Keratinocyte (primary cell): Measurements from ENCODE around the gene KLHL28. TPM values are rescaled to one million over a fixed set of nuclear protein-coding genes. Genes with fewer than 3 reads are reported as not detected.

Experiments
- DNase-seq: peaks from one replicate; pipeline ENCODE4 v3.0.0-alpha.2; 2011; ENCODE audit warnings: low read depth, missing footprints, low spot score
- FAIRE-seq: peaks from 2 replicates; lab custom pipeline; 2011; peaks lifted over from hg19 to GRCh38; lab: Jason Lieb, UNC
- H2AFZ ChIP-seq: 2 replicates; pipeline ENCODE4 v1.6.0; 2012; ENCODE audit warnings: low read length, control low read depth, inconsistent platforms; ENCODE audit not compliant: control insufficient read depth
- H3K27ac ChIP-seq: 2 replicates; pipeline ENCODE4 v1.5.1; 2011; ENCODE audit warnings: low read length; ENCODE audit not compliant: control insufficient read depth, insufficient read depth
- H3K27me3 ChIP-seq: 3 replicates; pipeline ENCODE4 v1.6.0; 2011; ENCODE audit warnings: low read length; ENCODE audit not compliant: control insufficient read depth, insufficient read depth; ENCODE audit errors: extremely low read depth
- H3K36me3 ChIP-seq, 2 experiments: 2 replicates in 1 of 2; 3 replicates in 1 of 2; pipeline ENCODE4 v1.5.1; 2011; ENCODE audit warnings: low read length in 2 of 2, mild to moderate bottlenecking in 1 of 2; ENCODE audit not compliant: control insufficient read depth in 2 of 2, insufficient read depth in 2 of 2; ENCODE audit errors: extremely low read depth in 1 of 2
- H3K4me1 ChIP-seq: 3 replicates; pipeline ENCODE4 v1.5.1; 2011; ENCODE audit warnings: low read length; ENCODE audit not compliant: control insufficient read depth, insufficient read depth; ENCODE audit errors: extremely low read depth
- H3K4me2 ChIP-seq: 3 replicates; pipeline ENCODE4 v1.6.0; 2011; ENCODE audit warnings: low read depth, low read length; ENCODE audit not compliant: control insufficient read depth, insufficient read depth; ENCODE audit errors: extremely low read depth
- H3K4me3 ChIP-seq, 3 experiments: fragments of 200-600 bp in 1 of 3; sonication (generic) in 1 of 3; 2 replicates in 2 of 3; 3 replicates in 1 of 3; pipeline ENCODE4 v1.5.1; 2011 to 2016; ENCODE audit warnings: low read length in 3 of 3, mild to moderate bottlenecking in 3 of 3, control low read depth in 2 of 3, inconsistent platforms in 1 of 3, low read depth in 1 of 3, mixed read lengths in 1 of 3, mixed run types in 1 of 3, moderate library complexity in 1 of 3; ENCODE audit not compliant: control insufficient read depth in 2 of 3, insufficient read depth in 2 of 3; ENCODE audit errors: extremely low read depth in 1 of 3
- H3K79me2 ChIP-seq: 2 replicates; pipeline ENCODE4 v1.6.0; 2012; ENCODE audit warnings: low read length; ENCODE audit not compliant: control insufficient read depth, insufficient read depth
- H3K9ac ChIP-seq: 3 replicates; pipeline ENCODE4 v1.6.0; 2011; ENCODE audit warnings: low read length; ENCODE audit not compliant: control insufficient read depth, insufficient read depth; ENCODE audit errors: extremely low read depth
- H3K9me1 ChIP-seq: 3 replicates; pipeline ENCODE4 v1.6.0; 2011; ENCODE audit warnings: low read length; ENCODE audit not compliant: control insufficient read depth, insufficient read depth; ENCODE audit errors: extremely low read depth
- H3K9me3 ChIP-seq: 2 replicates; pipeline ENCODE4 v1.5.1; 2012; ENCODE audit warnings: low read depth, low read length; ENCODE audit not compliant: control insufficient read depth
- H4K20me1 ChIP-seq: 3 replicates; pipeline ENCODE4 v1.6.0; 2011; ENCODE audit warnings: low read length; ENCODE audit not compliant: control insufficient read depth, insufficient read depth; ENCODE audit errors: extremely low read depth
- EZH2 ChIP-seq: IDR thresholded peaks from one replicate; pipeline ENCODE4 v1.6.1; 2012; ENCODE audit warnings: inconsistent platforms, mild to moderate bottlenecking, low read length, moderate library complexity
- dilution Hi-C: fragments of 300-500 bp; cut with MboI; formaldehyde crosslinking; loops from one replicate; pipeline ENCODE4 v1.7.0; 2020; ENCODE audit warnings: low sequenced_read_pairs; ENCODE audit not compliant: extremely low pct_ligation_motif_present
- polyA plus RNA-seq, 5 experiments: library from polyadenylated mRNA; depleted of rRNA in 3 of 5; stranded (reverse) in 3 of 5; stranded (forward) in 1 of 5; unstranded in 1 of 5; fragments of >200 nt; gene quantifications; 1 replicate in 1 of 5; 2 replicates in 3 of 5; 3 replicates in 1 of 5; pipeline versions ENCODE4 v1.2.1 to v1.2.3, GENCODE V29; 2011 to 2012; ENCODE audit warnings: missing spikeins in 2 of 5, low read depth in 1 of 5, low replicate concordance in 1 of 5
- TF ChIP-seq, protein P1 (sequence below), 3 experiments: IDR thresholded peaks in 1 of 3; conservative IDR thresholded peaks in 1 of 3; optimal IDR thresholded peaks in 1 of 3; 2 replicates in 2 of 3; 3 replicates in 1 of 3; pipeline versions ENCODE3 to v1.5.1; 2011; ENCODE audit warnings: low read length in 3 of 3, mild to moderate bottlenecking in 3 of 3, moderate library complexity in 2 of 3, control low read depth in 1 of 3, inconsistent platforms in 1 of 3; ENCODE audit not compliant: insufficient read depth in 2 of 3; ENCODE audit errors: extremely low read depth in 1 of 3

KLHL28 gene
- polyA plus RNA-seq, 1 donor (not counting 4 experiments of a cell fraction or from before 2014, with no cell fraction given): 6.1 TPM

- dilution Hi-C loops: no loop called here
- no peak for TF ChIP-seq EZH2
- TF ChIP-seq, protein P1, sequence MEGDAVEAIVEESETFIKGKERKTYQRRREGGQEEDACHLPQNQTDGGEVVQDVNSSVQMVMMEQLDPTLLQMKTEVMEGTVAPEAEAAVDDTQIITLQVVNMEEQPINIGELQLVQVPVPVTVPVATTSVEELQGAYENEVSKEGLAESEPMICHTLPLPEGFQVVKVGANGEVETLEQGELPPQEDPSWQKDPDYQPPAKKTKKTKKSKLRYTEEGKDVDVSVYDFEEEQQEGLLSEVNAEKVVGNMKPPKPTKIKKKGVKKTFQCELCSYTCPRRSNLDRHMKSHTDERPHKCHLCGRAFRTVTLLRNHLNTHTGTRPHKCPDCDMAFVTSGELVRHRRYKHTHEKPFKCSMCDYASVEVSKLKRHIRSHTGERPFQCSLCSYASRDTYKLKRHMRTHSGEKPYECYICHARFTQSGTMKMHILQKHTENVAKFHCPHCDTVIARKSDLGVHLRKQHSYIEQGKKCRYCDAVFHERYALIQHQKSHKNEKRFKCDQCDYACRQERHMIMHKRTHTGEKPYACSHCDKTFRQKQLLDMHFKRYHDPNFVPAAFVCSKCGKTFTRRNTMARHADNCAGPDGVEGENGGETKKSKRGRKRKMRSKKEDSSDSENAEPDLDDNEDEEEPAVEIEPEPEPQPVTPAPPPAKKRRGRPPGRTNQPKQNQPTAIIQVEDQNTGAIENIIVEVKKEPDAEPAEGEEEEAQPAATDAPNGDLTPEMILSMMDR (optimal IDR thresholded peaks at IDR 0.05 in 1 of 3, IDR thresholded peaks at IDR 0.05 in 1 of 3, conservative IDR thresholded peaks at IDR 0.05 in 1 of 3; ENCODE audit: extremely low read depth in 1 of 3, insufficient read depth in 2 of 3, low read length in 3 of 3): no peak
- Histone ChIP-seq H3K79me2 (peaks cover 87% of the 10 kb centered on the region), H2AFZ (peak overlapping the region; percentile 94), H4K20me1 (peaks cover 10% of the 10 kb centered on the region), H3K9me1 (peaks cover 4% of the 10 kb centered on the region), H3K9me3 (no peaks in the 10 kb centered on the region), H3K4me1 (peaks cover 35% of the 10 kb centered on the region), H3K36me3 (no peaks in the 10 kb centered on the region), H3K27ac (peak overlapping the region; percentile 84), H3K4me2 (peak overlapping the region; percentile 87), H3K27me3 (no peaks in the 10 kb centered on the region), H3K4me3 (peak overlapping the region; percentile 80 to 99 (median 98)), H3K9ac (peak overlapping the region; percentile 89)
- no peak for FAIRE-seq
- no peak for DNase-seq
Observed at GRCh38 chr14:44963044-44963528, 1.3 kb upstream of the KLHL28 start.

DNA sequence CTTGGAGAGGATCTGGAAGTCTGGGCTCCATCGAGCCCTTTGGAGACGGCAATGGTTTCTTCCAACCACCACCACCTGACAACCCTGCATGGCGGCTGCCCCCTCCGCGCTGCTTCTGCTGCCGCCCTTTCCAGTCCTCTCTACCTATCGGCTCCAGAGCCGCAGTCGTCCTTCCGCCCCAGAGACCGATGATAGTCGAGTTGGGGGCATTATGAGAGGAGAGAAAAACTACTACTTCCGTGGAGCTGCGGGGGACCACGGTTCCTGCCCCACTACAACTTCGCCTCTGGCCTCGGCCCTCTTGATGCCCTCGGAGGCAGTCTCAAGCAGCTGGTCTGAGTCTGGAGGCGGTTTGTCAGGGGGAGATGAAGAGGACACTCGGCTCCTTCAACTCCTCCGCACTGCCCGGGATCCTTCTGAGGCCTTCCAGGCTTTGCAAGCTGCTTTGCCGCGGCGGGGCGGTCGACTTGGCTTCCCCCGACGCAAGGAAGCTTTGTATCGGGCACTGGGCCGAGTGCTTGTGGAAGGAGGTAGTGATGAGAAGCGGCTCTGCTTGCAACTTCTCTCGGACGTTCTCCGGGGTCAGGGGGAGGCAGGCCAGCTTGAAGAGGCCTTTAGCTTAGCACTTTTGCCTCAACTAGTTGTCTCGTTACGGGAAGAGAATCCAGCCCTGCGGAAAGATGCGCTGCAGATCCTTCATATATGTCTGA, 742 bp upstream of the KLHL28 start:
- peak overlapping the region; percentile 89 for H3K9ac ChIP-seq
- peaks cover 10% of the 10 kb centered on the region for H4K20me1 ChIP-seq
- H3K9me1 ChIP-seq: peaks cover 4% of the 10 kb centered on the region
- peak overlapping the region; percentile 87 for H3K4me2 ChIP-seq
- peaks cover 87% of the 10 kb centered on the region for H3K79me2 ChIP-seq
- TF ChIP-seq, protein P1 (optimal IDR thresholded peaks at IDR 0.05 in 1 of 3, IDR thresholded peaks at IDR 0.05 in 1 of 3, conservative IDR thresholded peaks at IDR 0.05 in 1 of 3; ENCODE audit: extremely low read depth in 1 of 3, insufficient read depth in 2 of 3, low read length in 3 of 3): no peak
- TF ChIP-seq EZH2: no peak
- no peak for DNase-seq
- peak overlapping the region; percentile 84 for H3K27ac ChIP-seq
- no peak for FAIRE-seq
- no peaks in the 10 kb centered on the region for H3K36me3 ChIP-seq
- peak overlapping the region; percentile 80 to 99 (median 98) for H3K4me3 ChIP-seq
- dilution Hi-C loops: no loop called here
- H3K27me3 ChIP-seq: no peaks in the 10 kb centered on the region
- no peaks in the 10 kb centered on the region for H3K9me3 ChIP-seq
- peak overlapping the region; percentile 94 for H2AFZ ChIP-seq
- peaks cover 33% of the 10 kb centered on the region for H3K4me1 ChIP-seq
